Measurements from ENCODE around the gene CELA2B.
"Not testable (repeated sequence)": the region's sequence is repeated elsewhere in the genome, so short reads cannot be mapped to it uniquely, and the experiment has no call there.

DNA sequence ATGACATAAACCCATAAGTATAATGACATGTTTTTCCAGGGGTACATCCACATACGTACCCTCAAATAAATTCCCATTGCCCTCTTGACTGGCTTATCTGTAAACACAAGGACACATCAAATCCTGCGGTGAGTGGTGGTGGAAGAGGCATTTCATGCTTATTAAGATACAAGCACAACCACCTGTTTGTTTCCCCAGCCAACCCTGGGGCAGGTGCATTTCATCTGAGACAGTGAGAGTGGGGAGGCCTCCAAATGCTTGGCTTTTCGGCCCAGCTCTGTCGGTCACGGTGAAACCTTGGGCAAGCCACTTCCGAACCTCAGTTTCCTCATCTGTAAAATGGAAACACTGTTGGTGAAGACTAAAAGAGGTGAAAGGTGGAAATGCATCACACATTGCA is 8.5 kb downstream of the CELA2B start:
- TF ChIP-seq, protein P1, sequence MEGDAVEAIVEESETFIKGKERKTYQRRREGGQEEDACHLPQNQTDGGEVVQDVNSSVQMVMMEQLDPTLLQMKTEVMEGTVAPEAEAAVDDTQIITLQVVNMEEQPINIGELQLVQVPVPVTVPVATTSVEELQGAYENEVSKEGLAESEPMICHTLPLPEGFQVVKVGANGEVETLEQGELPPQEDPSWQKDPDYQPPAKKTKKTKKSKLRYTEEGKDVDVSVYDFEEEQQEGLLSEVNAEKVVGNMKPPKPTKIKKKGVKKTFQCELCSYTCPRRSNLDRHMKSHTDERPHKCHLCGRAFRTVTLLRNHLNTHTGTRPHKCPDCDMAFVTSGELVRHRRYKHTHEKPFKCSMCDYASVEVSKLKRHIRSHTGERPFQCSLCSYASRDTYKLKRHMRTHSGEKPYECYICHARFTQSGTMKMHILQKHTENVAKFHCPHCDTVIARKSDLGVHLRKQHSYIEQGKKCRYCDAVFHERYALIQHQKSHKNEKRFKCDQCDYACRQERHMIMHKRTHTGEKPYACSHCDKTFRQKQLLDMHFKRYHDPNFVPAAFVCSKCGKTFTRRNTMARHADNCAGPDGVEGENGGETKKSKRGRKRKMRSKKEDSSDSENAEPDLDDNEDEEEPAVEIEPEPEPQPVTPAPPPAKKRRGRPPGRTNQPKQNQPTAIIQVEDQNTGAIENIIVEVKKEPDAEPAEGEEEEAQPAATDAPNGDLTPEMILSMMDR (IDR thresholded peaks at IDR 0.05) = not testable (repeated sequence)
- not testable (repeated sequence) for TF ChIP-seq POLR2A (IDR thresholded peaks at IDR 0.05; ENCODE audit: low read length); RFX5 (IDR thresholded peaks at IDR 0.05); RCOR1 (IDR thresholded peaks at IDR 0.05; ENCODE audit: low read depth, low read length); RAD21 (conservative IDR thresholded peaks at IDR 0.05 in 1 of 2, IDR thresholded peaks at IDR 0.05 in 1 of 2); BHLHE40 (IDR thresholded peaks at IDR 0.05; ENCODE audit: low read depth, low read length); EP300 (IDR thresholded peaks at IDR 0.05); MAZ (IDR thresholded peaks at IDR 0.05; ENCODE audit: borderline replicate concordance, low read depth, low read length); JUN (IDR thresholded peaks at IDR 0.05); CEBPB (IDR thresholded peaks at IDR 0.05); ZSCAN20 (CRISPR knock-in tag; IDR thresholded peaks at IDR 0.05)

Data from A549 (cell line).